ENCODE results near the gene ZNF493.

The ZNF493 gene

GRCh38 chr19:21434516-21434915 lies 37.6 kb downstream of the ZNF493 start:
- DNase-seq (ENCODE audit: extremely low read depth, low read depth) = no peak
- no peak for TF ChIP-seq CTCF (IDR thresholded peaks at IDR 0.05; ENCODE audit: low read depth, low read length)

DNA sequence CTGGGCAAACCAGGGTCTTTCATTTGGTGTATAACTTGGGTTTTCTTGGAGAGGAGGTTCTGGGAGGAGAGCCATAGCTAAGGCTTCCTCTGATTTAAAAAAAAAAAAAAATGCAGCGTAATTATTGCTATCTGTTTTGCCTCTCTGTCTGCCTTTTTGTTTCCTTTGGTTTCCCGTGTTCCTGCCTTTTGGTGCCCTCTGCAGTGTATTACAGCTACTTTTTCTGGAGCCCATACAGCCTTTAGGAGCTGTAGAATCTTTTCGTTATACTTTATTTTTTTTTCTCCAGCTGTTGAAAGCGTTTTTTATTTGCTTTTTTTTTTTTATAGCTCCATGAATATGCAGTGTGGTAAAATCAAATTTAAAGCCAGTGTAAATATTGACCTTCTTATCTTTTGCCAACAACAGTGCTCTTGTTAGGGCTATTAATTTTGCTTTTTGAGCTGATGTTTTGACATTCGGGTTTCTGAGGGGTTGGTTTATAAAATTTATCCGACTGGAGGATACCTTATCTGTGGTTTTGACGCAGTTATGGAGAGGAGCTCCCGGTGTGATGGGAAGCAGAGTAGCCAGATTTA lies 38.1 kb downstream of the ZNF493 start:
- no peak for DNase-seq (ENCODE audit: extremely low read depth, low read depth)
- TF ChIP-seq CTCF (IDR thresholded peaks at IDR 0.05; ENCODE audit: low read depth, low read length) = no peak

DNA sequence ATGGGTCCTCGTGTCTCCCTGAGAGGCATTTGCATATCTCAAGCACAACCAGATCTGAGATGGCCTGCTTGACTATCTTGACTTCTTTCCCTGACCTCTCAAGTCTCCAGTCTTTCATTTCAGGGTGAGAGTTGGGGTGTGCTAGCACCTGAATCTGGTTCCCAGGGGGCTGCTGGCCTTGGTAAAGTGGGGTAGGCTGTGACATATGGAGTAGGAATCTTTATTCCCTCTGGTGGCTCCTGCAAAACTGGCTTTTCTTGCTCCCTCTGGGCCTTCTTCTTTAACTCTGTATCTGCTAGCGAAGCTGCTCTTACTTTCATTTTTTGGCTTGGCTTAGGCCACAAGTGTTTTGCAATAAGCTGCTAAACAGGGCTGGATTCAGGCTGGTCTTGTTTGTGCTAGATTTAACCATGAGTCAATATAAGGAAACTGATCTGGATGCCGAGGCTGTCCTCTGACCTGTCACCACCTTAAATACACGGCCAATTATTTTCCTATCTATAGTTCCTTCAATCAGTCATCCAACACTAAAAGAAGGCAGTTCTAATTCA lies 42.3 kb downstream of the ZNF493 start:
- no peak for TF ChIP-seq CTCF (IDR thresholded peaks at IDR 0.05; ENCODE audit: low read depth, low read length)
- no peak for DNase-seq (ENCODE audit: extremely low read depth, low read depth)

DNA sequence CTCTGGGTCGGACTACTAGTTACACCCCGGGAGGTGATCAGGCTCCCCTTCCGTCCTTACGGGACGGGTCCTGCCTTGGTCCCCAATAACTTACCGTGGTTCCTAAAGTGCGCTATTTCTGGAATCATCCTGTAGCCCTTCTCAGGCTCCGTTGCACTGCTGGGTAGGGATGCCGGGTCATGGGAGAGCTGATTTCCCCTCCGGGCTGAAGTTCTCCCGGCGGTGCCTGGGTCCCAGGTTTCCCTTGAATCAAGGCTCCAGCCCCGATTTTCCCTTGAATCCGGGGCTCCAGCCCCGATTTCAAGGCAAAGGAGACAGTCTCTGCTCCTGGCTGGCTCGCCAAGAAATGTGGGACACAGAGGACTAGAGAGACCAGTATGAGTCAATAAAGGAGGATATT lies 43.4 kb downstream of the ZNF493 start:
- no peak for TF ChIP-seq CTCF (IDR thresholded peaks at IDR 0.05; ENCODE audit: low read depth, low read length)
- DNase-seq (ENCODE audit: extremely low read depth, low read depth) = no peak

- DNase-seq (ENCODE audit: extremely low read depth, low read depth) = no peak
- TF ChIP-seq CTCF (IDR thresholded peaks at IDR 0.05; ENCODE audit: low read depth, low read length) = no peak
Measured at GRCh38 chr19:21451187-21451586, 54.3 kb downstream of the ZNF493 start.

DNA sequence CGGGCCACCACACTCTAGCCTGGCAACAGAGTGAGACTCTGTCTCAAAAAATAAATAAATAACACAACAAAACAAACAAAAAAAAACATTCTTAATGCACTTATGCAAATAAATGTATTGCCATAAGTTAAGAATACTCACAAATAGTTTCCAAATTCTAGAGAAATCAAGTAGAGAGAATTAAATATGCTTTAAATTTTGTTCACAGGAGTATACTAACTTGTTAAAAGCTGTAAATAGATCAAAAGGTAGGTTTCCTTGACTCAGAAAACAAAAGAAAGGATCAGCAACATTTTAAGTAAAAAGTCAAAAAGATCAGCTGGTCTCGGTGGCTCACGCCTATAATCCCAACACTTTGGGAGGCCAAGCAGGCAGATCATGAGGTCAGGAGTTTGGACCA lies 58.0 kb downstream of the ZNF493 start:
- no peak for DNase-seq (ENCODE audit: extremely low read depth, low read depth)
- no peak for TF ChIP-seq CTCF (IDR thresholded peaks at IDR 0.05; ENCODE audit: low read depth, low read length)

GRCh38 chr19:21460686-21461085 lies 63.8 kb downstream of the ZNF493 start:
- TF ChIP-seq CTCF (IDR thresholded peaks at IDR 0.05; ENCODE audit: low read depth, low read length) = no peak
- DNase-seq (ENCODE audit: extremely low read depth, low read depth) = no peak
